ENCODE results near the gene LZTFL1. TPM values are rescaled to one million over a fixed set of nuclear protein-coding genes. Genes with fewer than 3 reads are reported as not detected.

Gene LZTFL1, protein sequence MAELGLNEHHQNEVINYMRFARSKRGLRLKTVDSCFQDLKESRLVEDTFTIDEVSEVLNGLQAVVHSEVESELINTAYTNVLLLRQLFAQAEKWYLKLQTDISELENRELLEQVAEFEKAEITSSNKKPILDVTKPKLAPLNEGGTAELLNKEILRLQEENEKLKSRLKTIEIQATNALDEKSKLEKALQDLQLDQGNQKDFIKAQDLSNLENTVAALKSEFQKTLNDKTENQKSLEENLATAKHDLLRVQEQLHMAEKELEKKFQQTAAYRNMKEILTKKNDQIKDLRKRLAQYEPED
- 7.4 TPM for total RNA-seq
- long read RNA-seq, full-length matches to known transcripts, result 11 of 12 reads
- long read RNA-seq, partial matches to known transcripts, result 0 of 12 reads
- long read RNA-seq, other reads (novel, unspliced or antisense), result 1 of 12 reads

DNA sequence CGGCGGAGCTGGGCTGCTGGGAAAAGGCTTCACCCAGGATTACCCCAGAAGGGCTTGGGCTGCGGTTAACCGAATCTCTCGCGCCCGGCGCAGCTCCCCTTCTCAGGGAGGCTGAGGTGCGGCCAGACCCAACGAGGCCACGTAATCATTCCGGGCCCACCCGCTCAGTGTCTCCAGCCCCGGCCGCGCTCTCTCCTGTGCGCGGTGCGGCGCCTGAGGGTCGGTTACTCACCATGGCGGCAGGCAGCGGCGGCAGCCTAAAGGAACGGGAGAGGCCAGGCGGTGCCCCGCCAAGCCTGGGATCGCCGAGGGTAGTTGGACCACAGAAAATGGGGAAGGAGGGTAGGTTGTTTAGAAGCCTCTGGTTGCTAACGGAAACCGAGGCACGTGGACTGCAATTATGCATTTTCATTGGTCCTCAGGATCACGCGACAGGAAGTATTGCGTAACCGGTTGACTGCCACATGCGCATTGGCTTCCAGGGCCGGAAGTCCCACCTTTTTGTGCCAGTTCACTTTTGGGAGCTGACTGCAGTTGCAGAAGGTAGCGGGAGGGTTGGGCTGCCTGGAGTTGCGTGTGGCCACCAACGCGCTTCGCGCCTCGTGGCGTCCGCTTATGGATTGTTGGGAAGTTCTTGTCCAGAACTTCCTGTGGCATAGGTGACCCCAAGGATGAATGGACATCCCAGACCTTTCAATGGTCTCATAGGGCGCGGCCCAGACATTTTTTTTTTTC, at the start of gene LZTFL1:
TSS of gene LZTFL1 (minus strand) at position 363 of the 735 bp plus-strand sequence. CDS start at position 235, 128 bp downstream.
- Histone ChIP-seq H3K4me1 (peaks cover 20% of the 10 kb centered on the region), H3K27me3 (ENCODE audit: low read depth) (no peaks in the 10 kb centered on the region), H3K4me3 (peak within 1 kb of the TSS; percentile 91), H3K9me3 (replicated peaks) (no peaks in the 10 kb centered on the region), H3K36me3 (peaks cover under 1% of the 10 kb centered on the region), H3K27ac (replicated peaks) (peak within 1 kb of the TSS; percentile 54)
- peak; percentile 89 for DNase-seq
- TF ChIP-seq, protein P1, sequence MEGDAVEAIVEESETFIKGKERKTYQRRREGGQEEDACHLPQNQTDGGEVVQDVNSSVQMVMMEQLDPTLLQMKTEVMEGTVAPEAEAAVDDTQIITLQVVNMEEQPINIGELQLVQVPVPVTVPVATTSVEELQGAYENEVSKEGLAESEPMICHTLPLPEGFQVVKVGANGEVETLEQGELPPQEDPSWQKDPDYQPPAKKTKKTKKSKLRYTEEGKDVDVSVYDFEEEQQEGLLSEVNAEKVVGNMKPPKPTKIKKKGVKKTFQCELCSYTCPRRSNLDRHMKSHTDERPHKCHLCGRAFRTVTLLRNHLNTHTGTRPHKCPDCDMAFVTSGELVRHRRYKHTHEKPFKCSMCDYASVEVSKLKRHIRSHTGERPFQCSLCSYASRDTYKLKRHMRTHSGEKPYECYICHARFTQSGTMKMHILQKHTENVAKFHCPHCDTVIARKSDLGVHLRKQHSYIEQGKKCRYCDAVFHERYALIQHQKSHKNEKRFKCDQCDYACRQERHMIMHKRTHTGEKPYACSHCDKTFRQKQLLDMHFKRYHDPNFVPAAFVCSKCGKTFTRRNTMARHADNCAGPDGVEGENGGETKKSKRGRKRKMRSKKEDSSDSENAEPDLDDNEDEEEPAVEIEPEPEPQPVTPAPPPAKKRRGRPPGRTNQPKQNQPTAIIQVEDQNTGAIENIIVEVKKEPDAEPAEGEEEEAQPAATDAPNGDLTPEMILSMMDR (IDR thresholded peaks at IDR 0.05; ENCODE audit: borderline replicate concordance), result no peak
- intact Hi-C loops (cut with micrococcal nuclease), result loop anchor here (5.0 kb wide), 1 partner anchor 85 kb away; no protein-coding TSS in a partner anchor

DNA sequence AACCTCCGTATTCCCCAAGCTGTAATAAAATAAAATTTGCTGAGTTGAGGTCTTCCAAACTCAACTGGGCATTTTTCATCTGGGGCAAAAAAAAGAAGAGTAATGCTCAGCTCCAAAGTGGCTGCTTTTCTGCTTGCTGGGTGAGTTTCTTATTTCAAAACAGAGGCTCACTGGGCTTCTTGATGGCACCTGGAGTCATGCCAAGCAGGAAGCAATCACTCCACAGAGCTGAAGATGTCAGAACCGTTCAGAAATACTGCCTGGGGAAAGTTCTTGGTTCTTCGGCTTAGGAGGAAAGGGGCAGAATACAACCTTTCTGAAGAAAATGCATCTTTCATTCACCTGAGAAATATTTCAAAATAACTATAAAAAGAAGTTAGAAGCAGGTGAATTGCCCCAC, 48.5 kb upstream of the LZTFL1 start:
- Histone ChIP-seq H3K27ac (replicated peaks) (no peak overlapping the region), H3K27me3 (ENCODE audit: low read depth) (no peaks in the 10 kb centered on the region), H3K4me1 (no peaks in the 10 kb centered on the region), H3K4me3 (no peak overlapping the region), H3K36me3 (no peaks in the 10 kb centered on the region), H3K9me3 (replicated peaks) (no peaks in the 10 kb centered on the region)
- TF ChIP-seq, protein P1 (IDR thresholded peaks at IDR 0.05; ENCODE audit: borderline replicate concordance), result no peak
- no peak for DNase-seq
- intact Hi-C loops (cut with micrococcal nuclease), result no loop called here

DNA sequence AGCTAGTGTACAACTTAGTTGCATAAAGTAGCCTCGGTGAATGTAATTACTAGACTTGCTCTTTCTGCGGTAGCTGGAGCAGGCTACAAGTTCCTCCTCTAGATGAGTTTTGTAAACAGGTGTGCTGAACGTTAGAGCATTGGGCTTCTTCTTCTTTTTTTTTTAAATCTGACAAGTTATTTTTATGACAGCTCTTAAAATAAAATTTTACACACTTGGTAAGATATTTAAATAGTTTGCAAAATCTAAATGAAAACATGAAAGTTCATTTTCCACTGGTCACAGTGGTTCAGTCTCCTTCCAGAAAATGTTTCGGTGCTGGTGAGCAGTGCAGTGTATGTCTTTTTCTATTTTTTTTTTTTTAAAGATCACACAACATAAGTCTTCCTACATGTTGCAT, 47.4 kb upstream of the LZTFL1 start:
- Histone ChIP-seq H3K27ac (replicated peaks) (no peak overlapping the region), H3K4me3 (no peak overlapping the region), H3K27me3 (ENCODE audit: low read depth) (no peaks in the 10 kb centered on the region), H3K36me3 (no peaks in the 10 kb centered on the region), H3K9me3 (replicated peaks) (no peaks in the 10 kb centered on the region), H3K4me1 (no peaks in the 10 kb centered on the region)
- intact Hi-C loops (cut with micrococcal nuclease), result no loop called here
- no peak for DNase-seq
- TF ChIP-seq, protein P1 (IDR thresholded peaks at IDR 0.05; ENCODE audit: borderline replicate concordance), result no peak

DNA sequence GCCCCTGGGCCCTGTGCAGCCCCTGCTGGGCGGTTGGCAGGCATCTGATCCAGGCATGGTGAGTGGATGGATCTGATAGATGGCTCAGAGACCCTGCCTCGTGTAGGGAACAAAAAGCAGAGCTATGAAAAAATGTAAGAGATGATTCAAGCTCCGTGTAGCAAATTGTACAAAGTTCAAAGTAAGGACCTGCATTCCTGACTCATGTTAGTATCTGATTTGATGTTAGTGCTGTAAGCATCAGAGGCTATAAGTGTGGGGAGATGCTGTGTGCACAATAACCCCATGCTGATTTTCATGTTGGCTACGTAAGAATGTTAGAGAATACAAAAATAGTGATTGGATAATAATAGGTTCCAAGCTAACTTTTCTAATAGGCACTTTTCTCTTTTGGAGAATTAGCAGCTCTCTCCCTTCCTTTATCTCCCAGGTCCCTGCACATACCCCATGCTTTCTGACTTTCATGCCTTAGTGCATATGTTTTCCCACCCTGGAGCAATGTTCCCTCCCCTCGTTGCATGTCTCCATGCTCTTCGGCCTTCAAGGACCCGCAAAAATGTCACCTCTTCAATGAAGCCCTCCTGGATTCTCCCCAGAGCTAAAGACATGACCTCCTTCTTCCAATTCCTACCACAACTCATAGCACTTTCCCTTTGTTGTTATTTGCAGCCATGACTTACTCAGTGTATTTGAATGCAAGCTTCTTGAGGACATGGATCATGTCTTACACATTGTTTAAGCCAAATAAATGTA, 46.0 kb upstream of the LZTFL1 start:
- Histone ChIP-seq H3K4me3 (no peak overlapping the region), H3K36me3 (no peaks in the 10 kb centered on the region), H3K9me3 (replicated peaks) (no peaks in the 10 kb centered on the region), H3K27ac (replicated peaks) (no peak overlapping the region), H3K27me3 (ENCODE audit: low read depth) (no peaks in the 10 kb centered on the region), H3K4me1 (no peaks in the 10 kb centered on the region)
- intact Hi-C loops (cut with micrococcal nuclease), result no loop called here
- no peak for DNase-seq
- TF ChIP-seq, protein P1 (IDR thresholded peaks at IDR 0.05; ENCODE audit: borderline replicate concordance), result no peak

DNA sequence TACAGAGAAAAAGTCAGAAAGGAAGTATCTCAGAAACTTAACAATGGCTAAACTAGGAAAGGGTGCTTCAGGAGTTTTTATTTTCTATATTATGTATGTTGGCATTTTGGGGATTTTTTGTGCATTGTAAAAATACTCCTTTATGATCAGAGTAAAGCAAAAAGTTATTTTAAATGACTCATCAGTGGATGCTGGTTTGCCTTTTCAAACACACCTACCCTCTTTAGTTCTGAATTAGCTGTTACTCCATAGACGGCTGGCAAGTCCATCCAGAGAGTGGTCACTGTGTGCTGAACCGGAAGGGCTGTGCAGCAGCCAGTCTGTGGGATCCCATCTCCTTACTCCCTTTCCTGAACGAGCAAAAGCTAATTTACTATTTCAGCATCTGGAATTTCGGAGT, 45.4 kb upstream of the LZTFL1 start:
- no peak for DNase-seq
- Histone ChIP-seq H3K4me3 (no peak overlapping the region), H3K27me3 (ENCODE audit: low read depth) (no peaks in the 10 kb centered on the region), H3K4me1 (no peaks in the 10 kb centered on the region), H3K36me3 (no peaks in the 10 kb centered on the region), H3K27ac (replicated peaks) (no peak overlapping the region), H3K9me3 (replicated peaks) (no peaks in the 10 kb centered on the region)
- TF ChIP-seq, protein P1 (IDR thresholded peaks at IDR 0.05; ENCODE audit: borderline replicate concordance), result no peak
- intact Hi-C loops (cut with micrococcal nuclease), result no loop called here

Measured in left ventricle myocardium inferior (tissue), 1 donor.